NCI-H82 treated with DMSO at 0.1 percent for 48 hours (cell line): ENCODE measurements around the gene SIRT3.
"Not testable (repeated sequence)": the region's sequence is repeated elsewhere in the genome, so short reads cannot be mapped to it uniquely, and the experiment has no call there.

ENCODE experiments used
- DNase-seq: peaks from one replicate; lab custom pipeline; 2025; ENCODE audit not compliant: unreplicated experiment; lab: John Stamatoyannopoulos, UW

SIRT3 gene

GRCh38 chr11:271319-271715, 35.2 kb upstream of the SIRT3 start:
- no peak for DNase-seq

DNA sequence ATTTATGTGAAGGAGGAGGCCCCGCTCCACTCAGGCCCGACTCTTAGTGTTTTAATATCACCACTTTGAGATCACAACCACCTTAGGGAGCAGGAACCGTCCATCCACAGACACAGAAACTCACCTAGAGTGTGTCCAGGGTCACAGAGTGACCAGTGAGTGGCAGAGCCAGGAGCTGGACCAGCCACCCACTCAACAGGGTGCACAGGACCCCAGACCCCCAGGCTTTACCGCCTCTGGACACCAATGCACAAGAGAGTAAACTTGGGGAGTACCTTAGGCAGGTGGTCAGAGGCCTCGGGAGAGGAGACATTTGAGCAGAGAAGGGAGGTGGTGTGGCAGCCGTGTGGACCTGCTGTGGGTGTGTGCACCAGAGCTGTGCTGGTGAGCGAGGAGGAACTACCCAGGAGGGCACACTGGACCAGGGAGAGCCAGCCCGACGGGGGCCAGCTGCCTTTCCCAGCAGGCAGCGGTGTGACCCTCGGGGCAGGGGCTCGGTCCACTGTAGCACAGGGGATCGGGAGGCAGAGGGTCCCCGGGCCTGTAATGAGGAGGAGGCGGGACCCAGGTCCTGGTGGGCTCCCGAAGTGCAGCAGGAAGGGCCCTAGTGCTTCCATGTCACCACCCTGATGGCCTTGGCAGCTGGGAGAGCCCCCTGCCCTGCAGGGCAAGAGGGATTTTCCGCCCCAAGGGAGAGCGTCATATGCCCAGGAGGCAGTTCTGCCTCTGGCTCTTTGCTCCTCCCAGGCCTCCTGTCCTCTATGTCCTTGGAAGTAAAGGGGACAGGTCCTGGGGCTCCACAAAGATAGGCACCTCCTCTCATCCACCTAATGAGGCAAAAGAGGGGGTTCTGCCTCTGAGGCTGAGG, 34.5 kb upstream of the SIRT3 start:
- no peak for DNase-seq

GRCh38 chr11:269146-269890, 33.2 kb upstream of the SIRT3 start:
- no peak for DNase-seq

DNA sequence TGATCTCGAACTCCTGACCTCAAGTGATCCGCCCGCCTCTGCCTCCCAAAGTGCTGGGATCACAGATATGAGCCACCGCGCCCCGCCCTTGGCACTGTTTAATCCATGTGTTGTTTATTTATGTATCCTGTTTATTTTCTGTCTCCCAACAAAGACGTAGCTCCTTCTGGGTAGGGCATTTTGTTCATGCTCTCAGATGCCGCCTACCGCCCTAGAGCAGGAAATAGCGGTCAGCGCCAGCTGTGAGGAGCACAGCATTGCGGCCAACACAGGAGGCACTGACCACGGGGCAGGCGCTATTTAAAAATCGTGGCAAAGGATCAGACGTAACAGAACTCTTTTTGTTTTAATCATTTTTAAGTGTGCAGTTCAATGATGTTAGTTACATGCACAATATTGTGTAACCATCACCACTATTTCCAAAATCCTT, 32.6 kb upstream of the SIRT3 start:
- not testable (repeated sequence) for DNase-seq

GRCh38 chr11:267491-267994, 31.4 kb upstream of the SIRT3 start:
- no peak for DNase-seq

- no peak for DNase-seq
These were observed 30.7 kb upstream of the SIRT3 start for GRCh38 chr11:266676-267439.

GRCh38 chr11:261624-262023, 25.5 kb upstream of the SIRT3 start:
- DNase-seq, result no peak

- DNase-seq, result no peak
These were observed 23.3 kb upstream of the SIRT3 start for GRCh38 chr11:259413-259812.

GRCh38 chr11:257766-258493, 21.8 kb upstream of the SIRT3 start:
- DNase-seq, result no peak

- no peak for DNase-seq
These were observed 21.0 kb upstream of the SIRT3 start for GRCh38 chr11:256952-257737.

- no peak for DNase-seq
These were observed 19.7 kb upstream of the SIRT3 start for GRCh38 chr11:255816-256215.

GRCh38 chr11:255176-255575, 19.0 kb upstream of the SIRT3 start:
- DNase-seq, result no peak

DNA sequence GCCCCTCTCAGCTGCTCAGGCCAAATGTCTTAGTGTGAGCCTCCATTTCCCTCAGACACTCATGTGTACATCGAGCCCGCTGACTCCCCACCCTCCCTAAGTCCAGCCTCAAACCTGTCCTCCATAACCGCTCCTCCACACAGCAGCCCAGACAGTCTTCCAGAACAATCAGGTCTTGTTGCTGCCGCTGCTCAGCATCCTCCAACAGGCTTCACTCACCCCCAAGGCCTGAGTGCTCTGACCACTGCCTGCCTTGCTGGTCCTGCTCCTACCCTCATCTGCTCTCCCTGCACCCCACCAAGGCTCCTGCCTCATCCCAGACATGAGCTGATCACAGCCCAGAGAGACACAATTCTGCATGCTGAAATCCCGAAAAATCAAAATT, 17.7 kb upstream of the SIRT3 start:
- no peak for DNase-seq

GRCh38 chr11:253160-253885, 17.2 kb upstream of the SIRT3 start:
- no peak for DNase-seq

DNA sequence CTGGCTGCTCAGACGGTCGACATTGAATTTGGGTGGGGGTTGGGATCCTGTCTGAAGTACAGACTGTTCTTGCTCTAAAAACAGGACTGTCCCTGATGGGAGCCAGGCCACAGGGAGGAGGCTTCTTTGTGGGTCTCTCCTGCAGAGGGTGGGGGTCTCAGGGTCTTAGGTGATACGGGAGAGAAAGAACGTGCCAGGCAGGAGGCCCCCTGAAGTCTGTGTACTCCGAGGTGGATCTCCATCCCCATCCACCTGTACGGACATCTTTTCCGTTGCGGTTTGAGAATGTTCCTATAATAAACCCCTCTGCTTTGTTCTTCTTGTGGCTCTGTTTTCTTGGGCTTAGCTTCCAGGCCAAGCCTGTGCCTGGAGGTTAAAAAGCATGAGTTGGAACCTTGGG, 16.5 kb upstream of the SIRT3 start:
- DNase-seq, result no peak

GRCh38 chr11:251550-251949, 15.4 kb upstream of the SIRT3 start:
- no peak for DNase-seq

GRCh38 chr11:250740-251299, 14.7 kb upstream of the SIRT3 start:
- no peak for DNase-seq

- DNase-seq, result no peak
These were observed 14.1 kb upstream of the SIRT3 start for GRCh38 chr11:250274-250673.

GRCh38 chr11:249062-249461, 12.9 kb upstream of the SIRT3 start:
- DNase-seq, result no peak
